Measurements from ENCODE around the gene C22orf31.

Gene C22orf31

GRCh38 chr22:29026579-29026978, 35.1 kb downstream of the C22orf31 start:
- Mint-ChIP-seq H3K4me1 (no peaks in the 10 kb centered on the region), H3K27me3 (peaks cover 43% of the 10 kb centered on the region), H3K36me3 (ENCODE audit: insufficient read depth) (no peaks in the 10 kb centered on the region), H3K4me3 (no peak overlapping the region), H3K27ac (ENCODE audit: low read depth) (no peak overlapping the region), H3K9me3 (no peaks in the 10 kb centered on the region)
- DNase-seq (ENCODE audit: low spot score in 2 of 2) (no peak), ATAC-seq (replicated peaks; ENCODE audit: extremely low read depth, poor library complexity, severe bottlenecking) (no peak)

GRCh38 chr22:29023172-29023796, 38.3 kb downstream of the C22orf31 start:
- Mint-ChIP-seq H3K36me3 (ENCODE audit: insufficient read depth) (no peaks in the 10 kb centered on the region), H3K27me3 (peaks cover 10% of the 10 kb centered on the region), H3K4me3 (no peak overlapping the region), H3K9me3 (peaks cover 5% of the 10 kb centered on the region), H3K27ac (ENCODE audit: low read depth) (no peak overlapping the region), H3K4me1 (no peaks in the 10 kb centered on the region)
- DNase-seq (ENCODE audit: low spot score in 2 of 2), result no peak
- ATAC-seq (replicated peaks; ENCODE audit: extremely low read depth, poor library complexity, severe bottlenecking), result no peak

GRCh38 chr22:29022101-29022817, 39.4 kb downstream of the C22orf31 start:
- ATAC-seq (replicated peaks; ENCODE audit: extremely low read depth, poor library complexity, severe bottlenecking) (no peak), DNase-seq (ENCODE audit: low spot score in 2 of 2) (no peak)
- Mint-ChIP-seq H3K9me3 (peaks cover 6% of the 10 kb centered on the region), H3K27me3 (no peaks in the 10 kb centered on the region), H3K4me3 (no peak overlapping the region), H3K4me1 (no peaks in the 10 kb centered on the region), H3K36me3 (ENCODE audit: insufficient read depth) (no peaks in the 10 kb centered on the region), H3K27ac (ENCODE audit: low read depth) (no peak overlapping the region)

GRCh38 chr22:29018293-29019189, 43.1 kb downstream of the C22orf31 start:
- DNase-seq (ENCODE audit: low spot score in 2 of 2) (no peak), ATAC-seq (replicated peaks; ENCODE audit: extremely low read depth, poor library complexity, severe bottlenecking) (no peak)
- Mint-ChIP-seq H3K4me3 (no peak overlapping the region), H3K9me3 (peaks cover 6% of the 10 kb centered on the region), H3K27ac (ENCODE audit: low read depth) (no peak overlapping the region), H3K27me3 (no peaks in the 10 kb centered on the region), H3K4me1 (peaks cover 8% of the 10 kb centered on the region), H3K36me3 (ENCODE audit: insufficient read depth) (no peaks in the 10 kb centered on the region)

- Mint-ChIP-seq H3K36me3 (ENCODE audit: insufficient read depth) (no peaks in the 10 kb centered on the region), H3K27me3 (peaks cover under 1% of the 10 kb centered on the region), H3K9me3 (peaks cover 6% of the 10 kb centered on the region), H3K27ac (ENCODE audit: low read depth) (no peak overlapping the region), H3K4me3 (no peak overlapping the region), H3K4me1 (peaks cover 8% of the 10 kb centered on the region)
- ATAC-seq (replicated peaks; ENCODE audit: extremely low read depth, poor library complexity, severe bottlenecking), result peak; percentile 3
- DNase-seq (ENCODE audit: low spot score in 2 of 2), result no peak
Observed at GRCh38 chr22:29016067-29016938, 45.3 kb downstream of the C22orf31 start.

- Mint-ChIP-seq H3K36me3 (ENCODE audit: insufficient read depth) (no peaks in the 10 kb centered on the region), H3K27ac (ENCODE audit: low read depth) (no peak overlapping the region), H3K4me3 (no peak overlapping the region), H3K27me3 (peaks cover 11% of the 10 kb centered on the region), H3K4me1 (peaks cover 8% of the 10 kb centered on the region), H3K9me3 (peaks cover 6% of the 10 kb centered on the region)
- DNase-seq (ENCODE audit: low spot score in 2 of 2), result no peak
- no peak for ATAC-seq (replicated peaks; ENCODE audit: extremely low read depth, poor library complexity, severe bottlenecking)
Observed at GRCh38 chr22:29014773-29015172, 46.9 kb downstream of the C22orf31 start.

- Mint-ChIP-seq H3K36me3 (ENCODE audit: insufficient read depth) (no peaks in the 10 kb centered on the region), H3K27ac (ENCODE audit: low read depth) (no peak overlapping the region), H3K4me3 (no peak overlapping the region), H3K27me3 (peaks cover 11% of the 10 kb centered on the region), H3K4me1 (peaks cover 8% of the 10 kb centered on the region), H3K9me3 (peaks cover 6% of the 10 kb centered on the region)
- DNase-seq (ENCODE audit: low spot score in 2 of 2), result no peak
- ATAC-seq (replicated peaks; ENCODE audit: extremely low read depth, poor library complexity, severe bottlenecking), result no peak
Observed at GRCh38 chr22:29014293-29014692, 47.3 kb downstream of the C22orf31 start.

- H3K4me1 Mint-ChIP-seq, result peaks cover 8% of the 10 kb centered on the region
- H3K36me3 Mint-ChIP-seq (ENCODE audit: insufficient read depth), result no peaks in the 10 kb centered on the region
- DNase-seq (ENCODE audit: low spot score in 2 of 2) (no peak), ATAC-seq (replicated peaks; ENCODE audit: extremely low read depth, poor library complexity, severe bottlenecking) (no peak)
- H3K27me3 Mint-ChIP-seq, result peaks cover 11% of the 10 kb centered on the region
- H3K4me3 Mint-ChIP-seq, result no peak overlapping the region
- H3K9me3 Mint-ChIP-seq, result no peaks in the 10 kb centered on the region
- no peak overlapping the region for H3K27ac Mint-ChIP-seq (ENCODE audit: low read depth)
Observed at GRCh38 chr22:29012952-29013351, 48.7 kb downstream of the C22orf31 start.

GRCh38 chr22:29012101-29012433, 49.6 kb downstream of the C22orf31 start:
- H3K27ac Mint-ChIP-seq (ENCODE audit: low read depth), result no peak overlapping the region
- ATAC-seq (replicated peaks; ENCODE audit: extremely low read depth, poor library complexity, severe bottlenecking), result no peak

GRCh38 chr22:29011240-29012100, 50.2 kb downstream of the C22orf31 start:
- no peak overlapping the region for H3K4me3 Mint-ChIP-seq
- H3K27me3 Mint-ChIP-seq, result peaks cover 11% of the 10 kb centered on the region
- H3K27ac Mint-ChIP-seq (ENCODE audit: low read depth), result no peak overlapping the region
- no peaks in the 10 kb centered on the region for H3K36me3 Mint-ChIP-seq (ENCODE audit: insufficient read depth)
- DNase-seq (ENCODE audit: low spot score in 2 of 2) (no peak), ATAC-seq (replicated peaks; ENCODE audit: extremely low read depth, poor library complexity, severe bottlenecking) (no peak)
- H3K9me3 Mint-ChIP-seq, result no peaks in the 10 kb centered on the region
- peaks cover 7% of the 10 kb centered on the region for H3K4me1 Mint-ChIP-seq

More at GRCh38 chr22:29012101-29012433, 49.6 kb downstream of the C22orf31 start:
- H3K27me3 Mint-ChIP-seq, result peaks cover 11% of the 10 kb centered on the region
- no peak overlapping the region for H3K4me3 Mint-ChIP-seq
- no peak for DNase-seq (ENCODE audit: low spot score in 2 of 2)
- H3K4me1 Mint-ChIP-seq, result peaks cover 8% of the 10 kb centered on the region
- no peaks in the 10 kb centered on the region for H3K9me3 Mint-ChIP-seq
- no peaks in the 10 kb centered on the region for H3K36me3 Mint-ChIP-seq (ENCODE audit: insufficient read depth)

GRCh38 chr22:29009148-29009547, 52.5 kb downstream of the C22orf31 start:
- no peak for ATAC-seq (replicated peaks; ENCODE audit: extremely low read depth, poor library complexity, severe bottlenecking)
- Mint-ChIP-seq H3K27me3 (peaks cover 11% of the 10 kb centered on the region), H3K36me3 (ENCODE audit: insufficient read depth) (no peaks in the 10 kb centered on the region), H3K4me1 (no peaks in the 10 kb centered on the region), H3K9me3 (no peaks in the 10 kb centered on the region), H3K4me3 (no peak overlapping the region), H3K27ac (ENCODE audit: low read depth) (no peak overlapping the region)
- DNase-seq (ENCODE audit: low spot score in 2 of 2), result no peak

Data from central memory CD8-positive, alpha-beta T cell (primary cell).